Neuronal stem cell (in vitro differentiated cells): Measurements from ENCODE around the gene TNS1.
"Not testable (repeated sequence)": the region's sequence is repeated elsewhere in the genome, so short reads cannot be mapped to it uniquely, and the experiment has no call there.

ENCODE experiments used
- DNase-seq: peaks from one replicate; pipeline ENCODE4 v3.0.0-alpha.2; 2013; ENCODE audit warnings: low spot score
- H2AFZ ChIP-seq: one replicate; pipeline ENCODE4 v1.6.1; 2013; ENCODE audit warnings: mild to moderate bottlenecking, low read length, inconsistent platforms
- H2AK5ac ChIP-seq: 2 replicates; pipeline ENCODE4 v1.6.1; 2013; ENCODE audit warnings: low read depth, mild to moderate bottlenecking, inconsistent platforms, low read length, moderate library complexity, mixed read lengths
- H2BK120ac ChIP-seq: 2 replicates; pipeline ENCODE4 v1.6.1; 2013; ENCODE audit warnings: low read depth, mild to moderate bottlenecking, inconsistent platforms, low read length, moderate library complexity, mixed read lengths
- H2BK12ac ChIP-seq: one replicate; pipeline ENCODE4 v1.6.1; 2013; ENCODE audit warnings: low read length, inconsistent platforms
- H2BK15ac ChIP-seq: 2 replicates; pipeline ENCODE4 v1.6.1; 2013; ENCODE audit warnings: mild to moderate bottlenecking, low read length, inconsistent platforms, mixed read lengths
- H2BK5ac ChIP-seq: one replicate; pipeline ENCODE4 v1.6.1; 2013; ENCODE audit warnings: inconsistent platforms, mild to moderate bottlenecking, low read length, moderate library complexity
- H3K14ac ChIP-seq: one replicate; pipeline ENCODE4 v1.6.1; 2013; ENCODE audit warnings: low read length, inconsistent platforms
- H3K18ac ChIP-seq: 2 replicates; pipeline ENCODE4 v1.6.1; 2013; ENCODE audit warnings: low read length, inconsistent platforms
- H3K23ac ChIP-seq: 2 replicates; pipeline ENCODE4 v1.6.1; 2013; ENCODE audit warnings: low read depth, mild to moderate bottlenecking, mixed read lengths, low read length, inconsistent platforms; ENCODE audit not compliant: poor library complexity
- H3K27ac ChIP-seq: replicated peaks from 3 replicates; pipeline ENCODE4 v1.5.1; 2013; ENCODE audit warnings: low read length, inconsistent platforms
- H3K27me3 ChIP-seq, 3 experiments: 2 replicates each; pipeline ENCODE4 v1.6.1; 2013; ENCODE audit warnings: low read length in 3 of 3, mild to moderate bottlenecking in 2 of 3, inconsistent platforms in 1 of 3, low read depth in 1 of 3, mixed read lengths in 1 of 3, moderate library complexity in 1 of 3; ENCODE audit not compliant: control insufficient read depth in 3 of 3, insufficient read depth in 3 of 3
- H3K36me3 ChIP-seq, 2 donors: replicated peaks in 1 of 2; 2 replicates each; pipeline ENCODE4 v1.6.1; 2013; ENCODE audit warnings: low read length in 2 of 2; ENCODE audit not compliant: control insufficient read depth in 2 of 2, insufficient read depth in 2 of 2
- H3K4ac ChIP-seq: 2 replicates; pipeline ENCODE4 v1.6.1; 2013; ENCODE audit warnings: inconsistent platforms, mild to moderate bottlenecking, low read length, moderate library complexity
- H3K4me1 ChIP-seq, 2 donors: 1 replicate in 1 of 2; 2 replicates in 1 of 2; pipeline ENCODE4 v1.6.1; 2013; ENCODE audit warnings: low read length in 2 of 2, low read depth in 1 of 2; ENCODE audit not compliant: control insufficient read depth in 2 of 2, insufficient read depth in 1 of 2
- H3K4me2 ChIP-seq: one replicate; pipeline ENCODE4 v1.6.1; 2013; ENCODE audit warnings: mild to moderate bottlenecking, low read length, inconsistent platforms; ENCODE audit not compliant: insufficient read depth, poor library complexity, severe bottlenecking
- H3K4me3 ChIP-seq, 2 donors: 2 replicates each; pipeline ENCODE4 v1.5.1; 2013; ENCODE audit warnings: low read length in 2 of 2, mild to moderate bottlenecking in 2 of 2, inconsistent platforms in 1 of 2, moderate library complexity in 1 of 2
- H3K79me1 ChIP-seq: one replicate; pipeline ENCODE4 v1.6.1; 2013; ENCODE audit warnings: low read depth, mild to moderate bottlenecking, inconsistent platforms, low read length, moderate library complexity
- H3K9ac ChIP-seq: one replicate; pipeline ENCODE4 v1.6.1; 2013; ENCODE audit warnings: mild to moderate bottlenecking, low read depth, low read length, inconsistent platforms; ENCODE audit not compliant: poor library complexity
- H3K9me3 ChIP-seq, 2 donors: replicated peaks in 1 of 2; 2 replicates each; pipeline versions ENCODE3 to v1.6.1; 2013; ENCODE audit warnings: low read length in 2 of 2, mild to moderate bottlenecking in 2 of 2, inconsistent platforms in 1 of 2, low read depth in 1 of 2, mixed read lengths in 1 of 2, moderate library complexity in 1 of 2; ENCODE audit not compliant: control insufficient read depth in 2 of 2, insufficient read depth in 1 of 2
- H4K8ac ChIP-seq: one replicate; pipeline ENCODE4 v1.6.1; 2013; ENCODE audit warnings: low read depth, mild to moderate bottlenecking, inconsistent platforms, low read length, moderate library complexity
- H4K91ac ChIP-seq: one replicate; pipeline ENCODE4 v1.6.1; 2013; ENCODE audit warnings: low read length, low read depth, mild to moderate bottlenecking, inconsistent platforms; ENCODE audit not compliant: poor library complexity
- WGBS, 2 donors: extraction: QIAGEN DNeasy Blood & Tissue Kit; methylation state at CpG; one replicate each; pipeline ENCODE4 v1.1.7; 2013; ENCODE audit warnings: missing lambda C conversion rate in 2 of 2, mixed read lengths in 1 of 2; ENCODE audit not compliant: insufficient read length in 2 of 2, insufficient replicate concordance in 1 of 2; ENCODE audit errors: extremely low coverage in 2 of 2; 5-methylcytosine and 5-hydroxymethylcytosine counted together

Gene TNS1

DNA sequence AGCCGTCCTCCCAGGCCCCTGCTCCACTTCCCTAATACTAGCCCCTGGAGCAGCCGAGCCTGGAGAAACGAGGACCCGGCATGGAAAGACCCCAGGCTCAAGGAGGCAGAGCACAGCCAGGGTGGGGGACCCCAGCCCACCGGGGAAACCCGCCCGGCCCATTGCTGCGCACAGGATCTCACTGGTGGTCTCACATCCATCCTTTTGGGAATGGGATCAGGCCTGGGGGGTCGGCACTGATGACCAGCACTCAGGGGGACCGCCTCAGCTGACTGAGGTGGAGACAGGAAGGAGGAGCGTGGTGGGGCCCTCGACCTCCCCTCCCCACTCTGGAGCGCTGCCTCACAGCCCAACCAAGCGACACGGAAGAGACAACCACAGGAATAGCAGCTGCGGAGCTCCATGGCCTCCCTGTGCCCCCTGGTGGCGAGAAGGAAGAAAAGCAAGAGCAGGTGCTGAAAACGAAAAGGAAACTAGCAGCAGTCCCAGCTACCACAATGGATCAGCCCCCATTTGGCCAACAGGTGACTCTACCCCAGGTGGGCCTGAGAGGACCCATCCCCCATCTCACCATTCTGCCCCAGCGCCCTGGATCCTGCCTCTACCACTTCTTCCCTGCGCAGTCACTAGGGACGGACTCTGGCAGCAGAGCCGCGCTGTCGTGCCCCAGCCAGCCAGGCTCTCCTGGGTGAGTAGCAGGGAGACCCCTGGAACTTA, 31.9 kb upstream of the TNS1 start:
- not testable (repeated sequence) for H3K27ac ChIP-seq, H2BK120ac ChIP-seq

GRCh38 chr2:218033590-218034496, 31.0 kb upstream of the TNS1 start:
- peak overlapping the region in 1 of 2 donors; percentile 59 for H3K4me3 ChIP-seq
- whole genome bisulfite sequencing, 2 donors, result no CpG with 5 or more reads among the region's 45 CpGs

More for the DNA sequence above, 31.9 kb upstream of the TNS1 start:
- Histone ChIP-seq H2BK15ac (peak overlapping the region; percentile 84), H2AFZ (peak overlapping the region; percentile 67), H4K8ac (peak overlapping the region; percentile 92), H3K4me3 (peak overlapping the region in 1 of 2 donors; percentile 31), H3K18ac (peak overlapping the region; percentile 77), H3K27me3 (peaks cover 6 to 43% (median 23%) of the 10 kb centered on the region in 3 experiments), H3K4me2 (peak overlapping the region; percentile 59)
- H2BK12ac ChIP-seq, H2AK5ac ChIP-seq, H3K9ac ChIP-seq, H3K4ac ChIP-seq, H2BK5ac ChIP-seq, H3K14ac ChIP-seq, H4K91ac ChIP-seq, H3K9me3 ChIP-seq, H3K36me3 ChIP-seq, H3K79me1 ChIP-seq, H3K23ac ChIP-seq, H3K4me1 ChIP-seq: not testable (repeated sequence)
- peak; percentile 49 for DNase-seq
- WGBS, 2 donors, result no CpG with 5 or more reads among the region's 24 CpGs

GRCh38 chr2:218033208-218033589, 30.4 kb upstream of the TNS1 start:
- Histone ChIP-seq H3K36me3 (no peaks in the 10 kb centered on the region), H3K27me3 (peaks cover 6 to 44% (median 23%) of the 10 kb centered on the region in 3 experiments), H4K91ac (no peak overlapping the region), H2BK120ac (no peak overlapping the region), H3K4me2 (no peak overlapping the region), H3K4ac (no peak overlapping the region), H3K18ac (peak overlapping the region; percentile 49), H2AFZ (no peak overlapping the region), H4K8ac (no peak overlapping the region), H3K79me1 (peaks cover 2% of the 10 kb centered on the region), H3K9ac (no peak overlapping the region), H2BK15ac (peak overlapping the region; percentile 50), H3K23ac (no peak overlapping the region), H2AK5ac (peak overlapping the region; percentile 85), H2BK12ac (peak overlapping the region; percentile 23), H3K27ac (no peak overlapping the region), H3K4me3 (no peak overlapping the region), H3K9me3 (no peaks in the 10 kb centered on the region), H3K14ac (no peak overlapping the region), H3K4me1 (peaks cover 0 to 4% of the 10 kb centered on the region in 2 donors), H2BK5ac (no peak overlapping the region)
- no CpG with 5 or more reads among the region's 1 CpG for WGBS, 2 donors
- DNase-seq, result no peak

More at GRCh38 chr2:218033590-218034496, 31.0 kb upstream of the TNS1 start:
- Histone ChIP-seq H3K4me2 (peak overlapping the region; percentile 59), H4K91ac (no peak overlapping the region), H3K18ac (peak overlapping the region; percentile 53), H2BK12ac (peak overlapping the region; percentile 23), H3K4ac (no peak overlapping the region), H2AFZ (peak overlapping the region; percentile 67), H2BK5ac (no peak overlapping the region), H2BK120ac (no peak overlapping the region), H2AK5ac (peak overlapping the region; percentile 85), H3K9ac (peak overlapping the region; percentile 86), H3K9me3 (no peaks in the 10 kb centered on the region), H3K23ac (peak overlapping the region; percentile 18), H3K27ac (no peak overlapping the region), H3K79me1 (peaks cover 2% of the 10 kb centered on the region), H3K4me1 (peaks cover 0 to 4% of the 10 kb centered on the region in 2 donors), H3K14ac (no peak overlapping the region), H3K36me3 (no peaks in the 10 kb centered on the region), H4K8ac (no peak overlapping the region), H3K27me3 (peaks cover 6 to 44% (median 23%) of the 10 kb centered on the region in 3 experiments), H2BK15ac (peak overlapping the region; percentile 84)
- DNase-seq, result no peak
